Mucosa of descending colon (tissue), 3 donors: ENCODE data around the gene ZMYND10. TPM values are rescaled to one million over a fixed set of nuclear protein-coding genes. Genes with fewer than 3 reads are reported as not detected.
A peak's percentile ranks its signal among the peaks of the same experiment; 100 is the strongest.

ENCODE experiments used
- ATAC-seq: fragments of 200-7000 bp; cut with Tn5 transposase; one replicate; pipeline ENCODE4 v1.9.1; 2020; ENCODE audit warnings: mild to moderate bottlenecking, moderate library complexity
- DNase-seq, 3 donors: peaks; one replicate each; pipeline ENCODE4 v3.0.0-alpha.2; 2020
- H3K36me3 ChIP-seq: fragments of 200-600 bp; one replicate; pipeline ENCODE4 v1.8.0; 2021; ENCODE audit warnings: low read depth, mild to moderate bottlenecking
- H3K4me1 ChIP-seq: fragments of 200-600 bp; one replicate; pipeline ENCODE4 v1.8.0; 2021; ENCODE audit warnings: low read depth, mild to moderate bottlenecking
- H3K4me3 ChIP-seq: fragments of 200-600 bp; one replicate; pipeline ENCODE4 v1.8.0; 2021; ENCODE audit warnings: mild to moderate bottlenecking
- H3K9me3 ChIP-seq: fragments of 200-600 bp; one replicate; pipeline ENCODE4 v1.8.0; 2021; ENCODE audit warnings: mild to moderate bottlenecking
- CTCF ChIP-seq: fragments of 200-600 bp; IDR thresholded peaks from one replicate; pipeline ENCODE4 v1.8.0; 2022; ENCODE audit warnings: antibody characterized with exemption, mild to moderate bottlenecking
- intact Hi-C, 2 donors: fragments of 100-400 bp; cut with DNase I in 1 of 2; cut with micrococcal nuclease in 1 of 2; formaldehyde crosslinking; loops; one replicate each; pipeline versions ENCODE4 v1.11.0 to v1.11.1; 2022; cut with DNase I, micrococcal nuclease
- total RNA-seq, 3 donors: library from RNA; stranded (reverse); fragmentation: NEBNext Ultra II Directional in 2 of 3; extraction: Animal tissue kit (Norgen Biotek cat#: 25700) in 2 of 3; gene quantifications; one replicate each; pipeline versions ENCODE4 v1.2.1 to v1.2.4, GENCODE V29; 2021 to 2023
- donor health status: DM: no; HTN: no; CAD: no; lungs with moderate emphysema.
- donor health status: DM: no; HTN: no; CAD: no.
- donor health status: DM: no; HTN: yes; CAD: no.

ZMYND10 gene
- total RNA-seq, 3 donors from 2014 or later: 0.20 to 0.60 (median 0.31) TPM

DNA sequence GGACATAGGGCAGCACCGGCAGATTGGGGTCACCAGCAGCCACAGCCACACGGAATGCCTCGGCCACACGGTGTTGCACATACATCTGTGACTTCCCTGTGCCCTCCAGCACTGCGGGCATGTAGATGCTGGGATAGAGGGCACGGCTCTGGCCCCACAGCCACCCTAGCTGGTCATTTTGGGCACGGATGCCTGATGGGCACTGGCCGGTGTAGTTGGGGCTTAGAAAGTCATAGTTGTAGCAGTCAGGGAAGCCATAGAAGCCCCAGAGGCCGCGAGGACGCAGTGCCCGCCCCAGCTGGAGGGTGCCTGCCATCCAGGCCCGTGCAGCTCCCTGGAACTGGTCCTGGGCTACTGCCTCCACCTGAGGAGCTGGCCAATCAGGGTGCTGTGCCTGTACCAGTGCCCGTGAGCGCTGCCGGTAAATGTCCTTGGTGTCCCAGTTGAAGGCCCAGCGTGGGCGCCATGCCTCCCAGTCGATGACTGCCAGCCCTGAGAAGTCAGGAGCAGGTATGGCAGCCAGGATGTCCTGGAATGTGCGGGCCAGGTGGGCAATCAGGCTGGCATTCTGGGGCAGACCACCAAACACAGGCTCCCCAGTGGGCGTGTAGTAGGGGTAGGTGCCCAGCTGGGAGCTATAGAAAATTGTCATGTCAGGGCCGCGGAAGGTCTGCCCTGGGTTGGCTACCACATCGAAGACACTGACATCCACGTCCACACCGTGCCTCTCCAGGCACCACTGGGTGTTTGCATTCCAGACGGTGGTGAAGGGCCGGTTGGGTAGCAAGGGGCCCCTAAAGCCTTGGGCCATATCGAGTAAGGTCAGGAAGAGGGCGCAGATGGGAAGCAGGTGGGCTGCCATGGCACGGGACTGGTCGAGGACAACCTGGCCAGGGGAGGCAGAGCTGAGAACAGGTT, 43.2 kb downstream of the ZMYND10 start:
- Histone ChIP-seq H3K36me3 (peaks cover 6% of the 10 kb centered on the region), H3K9me3 (peaks cover 4% of the 10 kb centered on the region), H3K4me3 (no peak overlapping the region), H3K4me1 (peaks cover 14% of the 10 kb centered on the region)
- DNase-seq (peak in 2 of 3 donors; percentile 41 to 57), ATAC-seq (no peak)
- no peak for TF ChIP-seq CTCF
- intact Hi-C loops: no loop called here

DNA sequence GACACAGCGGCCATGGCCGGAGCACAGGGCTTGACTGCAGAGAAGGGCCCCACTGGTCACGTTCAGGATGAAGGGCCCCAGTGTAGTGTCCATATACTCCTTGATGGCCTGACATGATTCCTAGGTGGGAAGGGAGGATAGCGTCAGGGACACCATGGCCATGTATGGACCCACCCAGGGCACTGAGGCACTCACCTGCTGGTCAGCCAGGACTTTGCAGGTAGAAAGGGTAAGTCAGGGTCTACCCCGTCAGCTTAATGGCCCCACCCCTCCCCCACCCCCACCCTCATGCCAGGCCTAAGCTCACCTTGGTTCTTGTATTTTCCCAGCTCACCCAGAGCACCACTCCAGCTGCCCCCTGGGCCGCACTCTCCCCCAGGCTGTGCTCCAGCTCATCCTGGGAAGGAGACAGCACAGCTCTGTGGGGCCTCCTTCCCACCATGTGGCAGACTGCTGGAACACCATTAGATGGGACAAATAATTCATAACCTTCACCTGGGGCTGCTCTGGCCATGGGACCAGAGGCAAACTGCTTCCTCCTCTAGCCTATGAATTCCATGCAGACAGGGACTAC, 44.8 kb downstream of the ZMYND10 start:
- no peak for TF ChIP-seq CTCF
- ATAC-seq: no peak
- intact Hi-C loops: no loop called here

DNA sequence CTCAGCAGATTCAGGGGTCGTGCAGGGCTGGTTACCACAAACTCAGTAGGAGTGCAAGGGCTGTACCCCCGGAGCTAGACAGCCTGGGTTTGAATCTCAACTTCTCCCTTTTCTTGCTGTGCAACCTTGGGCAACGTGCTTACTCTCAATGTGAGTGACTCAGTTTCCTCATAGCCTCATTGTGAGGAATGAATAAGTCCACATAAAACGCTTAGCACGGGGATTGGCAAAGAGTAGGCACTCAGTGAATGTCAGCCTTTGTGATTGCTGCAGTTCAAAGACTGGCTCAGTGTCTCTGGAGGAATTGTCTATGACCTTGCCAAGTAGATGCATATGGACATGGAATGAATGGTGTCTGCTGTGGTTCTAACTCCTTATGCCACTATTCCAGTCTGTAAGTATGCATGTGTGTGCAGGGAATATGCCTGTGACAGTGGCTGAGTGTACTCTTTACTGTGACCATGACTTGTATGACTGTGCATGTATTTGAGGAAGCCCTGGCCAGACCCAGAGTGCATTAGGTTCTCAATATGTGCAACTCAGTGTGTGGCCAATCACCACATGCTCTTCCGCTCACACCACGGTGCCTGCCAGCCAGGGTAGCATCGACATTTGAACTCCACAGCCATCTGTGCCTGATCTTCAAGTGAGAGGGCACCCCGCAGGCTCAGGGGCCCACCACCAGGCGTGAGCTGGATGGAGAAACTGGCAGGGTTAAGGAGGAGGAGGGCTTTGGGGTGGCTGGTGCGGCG, 45.4 kb downstream of the ZMYND10 start:
- Histone ChIP-seq H3K4me3 (peak overlapping the region; percentile 13), H3K4me1 (peaks cover 14% of the 10 kb centered on the region), H3K9me3 (no peaks in the 10 kb centered on the region), H3K36me3 (peaks cover 6% of the 10 kb centered on the region)
- ATAC-seq (peak; percentile 2), DNase-seq (peak; percentile 52 to 72 (median 62))
- intact Hi-C loops: no loop called here
- TF ChIP-seq CTCF: no peak

More for the DNA sequence above, 44.8 kb downstream of the ZMYND10 start:
- peak in 1 of 3 donors; percentile 47 for DNase-seq
- peaks cover 6% of the 10 kb centered on the region for H3K36me3 ChIP-seq
- H3K4me1 ChIP-seq: peaks cover 14% of the 10 kb centered on the region
- H3K9me3 ChIP-seq: no peaks in the 10 kb centered on the region
- no peak overlapping the region for H3K4me3 ChIP-seq

DNA sequence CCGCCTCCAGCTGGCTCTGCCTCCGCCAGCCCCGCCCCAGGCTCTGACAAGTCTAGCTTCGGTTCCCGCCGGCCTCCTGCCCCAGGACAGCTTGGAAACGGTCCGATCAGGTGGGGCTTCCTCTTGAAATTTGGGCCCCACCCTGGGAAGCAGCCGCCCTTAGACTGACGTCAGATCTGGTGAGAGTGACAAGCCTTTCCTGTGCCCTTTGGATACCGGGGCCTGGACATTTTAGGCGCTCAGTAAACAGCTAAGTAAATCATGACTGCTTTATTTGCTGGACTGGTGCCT, 45.9 kb downstream of the ZMYND10 start:
- Histone ChIP-seq H3K9me3 (no peaks in the 10 kb centered on the region), H3K4me1 (peaks cover 14% of the 10 kb centered on the region), H3K4me3 (peak overlapping the region; percentile 13), H3K36me3 (peaks cover 6% of the 10 kb centered on the region)
- ATAC-seq (no peak), DNase-seq (no peak)
- intact Hi-C loops: no loop called here
- TF ChIP-seq CTCF: no peak

- DNase-seq: peak; percentile 99 to 100 (median 100)
- H3K4me3 ChIP-seq: peak within 1 kb of the TSS; percentile 20
- TF ChIP-seq CTCF: peak; percentile 33
- H3K9me3 ChIP-seq: no peaks in the 10 kb centered on the region
- intact Hi-C loops: no loop called here
- H3K4me1 ChIP-seq: peaks cover 14% of the 10 kb centered on the region
- peaks cover 6% of the 10 kb centered on the region for H3K36me3 ChIP-seq
- ATAC-seq: peak; percentile 86
Observed at GRCh38 chr3:50298836-50299637, 46.5 kb downstream of the ZMYND10 start, which contains the start of the genes HYAL3 and NAA80. HYAL3 (minus strand) TSS chr3:50299405; CDS start chr3:50295602, 3,803 bp downstream. NAA80 (minus strand) TSS chr3:50299405; CDS start chr3:50297463, 1,942 bp downstream.
